Gastroesophageal sphincter (tissue), 4 donors: ENCODE data around the gene MSLN. TPM values are rescaled to one million over a fixed set of nuclear protein-coding genes. Genes with fewer than 3 reads are reported as not detected.

ENCODE experiments used
- ATAC-seq: fragments of 150-250 bp; one replicate; pipeline ENCODE4 v1.9.1; 2016; ENCODE audit warnings: mild to moderate bottlenecking, moderate library complexity
- H3K27ac ChIP-seq, 4 donors: fragments of 200-600 bp; sonication (generic) in 3 of 4; 1 replicate in 3 of 4; 2 replicates in 1 of 4; pipeline ENCODE4 v1.5.1; 2016 to 2019
- H3K27me3 ChIP-seq: fragments of 200-600 bp; sonication (generic); one replicate; pipeline ENCODE4 v1.5.1; 2019
- H3K36me3 ChIP-seq, 2 donors: fragments of 200-600 bp; sonication (generic); one replicate each; pipeline ENCODE4 v1.5.1; 2019; ENCODE audit warnings: control low read depth in 1 of 2
- H3K4me1 ChIP-seq, 3 donors: fragments of 200-600 bp; sonication (generic); 1 replicate in 2 of 3; 2 replicates in 1 of 3; pipeline ENCODE4 v1.5.1; 2016 to 2019; ENCODE audit warnings: control low read depth in 2 of 3
- H3K4me3 ChIP-seq, 2 donors: fragments of 200-600 bp; sonication (generic); one replicate each; pipeline ENCODE4 v1.5.1; 2019; ENCODE audit warnings: mild to moderate bottlenecking in 1 of 2, moderate library complexity in 1 of 2
- H3K9me3 ChIP-seq, 3 donors: fragments of 200-600 bp; sonication (generic); one replicate each; pipeline ENCODE4 v1.5.1; 2017 to 2019; ENCODE audit warnings: control low read depth in 2 of 3
- EP300 ChIP-seq: sonication (generic); formaldehyde crosslinking; IDR thresholded peaks from one replicate; pipeline ENCODE4 v1.6.1; 2017; ENCODE audit warnings: antibody characterized with exemption, mild to moderate bottlenecking
- POLR2A ChIP-seq, 2 donors: fragments of 450-650 bp; IDR thresholded peaks; one replicate each; pipeline ENCODE4 v1.6.1; 2017; ENCODE audit warnings: antibody characterized with exemption in 2 of 2, mild to moderate bottlenecking in 2 of 2, moderate library complexity in 1 of 2
- POLR2AphosphoS5 ChIP-seq: sonication (generic); formaldehyde crosslinking; IDR thresholded peaks from one replicate; pipeline ENCODE4 v1.6.1; 2017; ENCODE audit warnings: antibody characterized with exemption
- WGBS, 2 donors: methylation state at CpG; one replicate each; pipeline ENCODE4 v1.1.5; 2018; ENCODE audit warnings: low coverage in 1 of 2; 5-methylcytosine and 5-hydroxymethylcytosine counted together
- total RNA-seq, 4 donors: library from RNA; depleted of rRNA; stranded (reverse); fragments of >200 nt; gene quantifications; one replicate each; pipeline ENCODE4 v1.1.0, GENCODE V29; 2016
- TF ChIP-seq, protein P1 (sequence below), 4 experiments: fragments of 200-600 bp in 2 of 4; fragments of 450-650 bp in 2 of 4; sonication (generic) in 1 of 4; IDR thresholded peaks; one replicate each; pipeline ENCODE4 v1.5.1; 2017 to 2019; ENCODE audit warnings: antibody characterized with exemption in 4 of 4, mild to moderate bottlenecking in 2 of 4, moderate library complexity in 2 of 4

The MSLN gene
- total RNA-seq, 4 donors from 2014 or later: 0.73 to 7.2 TPM; not detected in 2

DNA sequence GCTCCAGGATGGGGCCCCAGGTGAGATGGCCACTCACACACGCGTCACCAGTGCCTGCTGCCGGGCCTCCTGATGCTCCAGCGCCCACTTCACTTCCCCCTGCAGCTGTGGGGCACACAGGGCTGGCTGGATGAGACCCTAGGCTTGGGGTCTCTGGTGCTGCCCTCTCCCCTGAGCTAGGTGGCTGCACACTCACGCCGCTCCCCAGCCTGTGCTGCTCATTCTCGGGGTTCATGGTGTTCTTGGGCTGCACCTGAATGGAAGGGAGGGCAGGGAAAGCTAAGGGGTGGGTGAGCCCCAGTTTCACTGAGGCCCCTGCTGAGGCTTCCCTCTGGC, 35.5 kb upstream of the MSLN start:
- peaks cover 0 to 58% (median 31%) of the 10 kb centered on the region in 3 donors for H3K4me1 ChIP-seq
- peaks cover 55% of the 10 kb centered on the region for H3K27me3 ChIP-seq
- peaks cover 0 to 15% of the 10 kb centered on the region in 2 donors for H3K36me3 ChIP-seq
- ATAC-seq: no peak
- no peak for TF ChIP-seq POLR2AphosphoS5
- TF ChIP-seq POLR2A (IDR thresholded peaks at IDR 0.05): no peak
- no peak for TF ChIP-seq EP300
- TF ChIP-seq, protein P1, sequence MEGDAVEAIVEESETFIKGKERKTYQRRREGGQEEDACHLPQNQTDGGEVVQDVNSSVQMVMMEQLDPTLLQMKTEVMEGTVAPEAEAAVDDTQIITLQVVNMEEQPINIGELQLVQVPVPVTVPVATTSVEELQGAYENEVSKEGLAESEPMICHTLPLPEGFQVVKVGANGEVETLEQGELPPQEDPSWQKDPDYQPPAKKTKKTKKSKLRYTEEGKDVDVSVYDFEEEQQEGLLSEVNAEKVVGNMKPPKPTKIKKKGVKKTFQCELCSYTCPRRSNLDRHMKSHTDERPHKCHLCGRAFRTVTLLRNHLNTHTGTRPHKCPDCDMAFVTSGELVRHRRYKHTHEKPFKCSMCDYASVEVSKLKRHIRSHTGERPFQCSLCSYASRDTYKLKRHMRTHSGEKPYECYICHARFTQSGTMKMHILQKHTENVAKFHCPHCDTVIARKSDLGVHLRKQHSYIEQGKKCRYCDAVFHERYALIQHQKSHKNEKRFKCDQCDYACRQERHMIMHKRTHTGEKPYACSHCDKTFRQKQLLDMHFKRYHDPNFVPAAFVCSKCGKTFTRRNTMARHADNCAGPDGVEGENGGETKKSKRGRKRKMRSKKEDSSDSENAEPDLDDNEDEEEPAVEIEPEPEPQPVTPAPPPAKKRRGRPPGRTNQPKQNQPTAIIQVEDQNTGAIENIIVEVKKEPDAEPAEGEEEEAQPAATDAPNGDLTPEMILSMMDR (IDR thresholded peaks at IDR 0.05): no peak
- no peak overlapping the region for H3K27ac ChIP-seq
- 73% methylated on average over 4 of the region's 7 CpGs; no CpG with 5 or more reads in 1 of the 2 donors for WGBS, 2 donors
- H3K9me3 ChIP-seq: no peaks in the 10 kb centered on the region
- no peak overlapping the region for H3K4me3 ChIP-seq

DNA sequence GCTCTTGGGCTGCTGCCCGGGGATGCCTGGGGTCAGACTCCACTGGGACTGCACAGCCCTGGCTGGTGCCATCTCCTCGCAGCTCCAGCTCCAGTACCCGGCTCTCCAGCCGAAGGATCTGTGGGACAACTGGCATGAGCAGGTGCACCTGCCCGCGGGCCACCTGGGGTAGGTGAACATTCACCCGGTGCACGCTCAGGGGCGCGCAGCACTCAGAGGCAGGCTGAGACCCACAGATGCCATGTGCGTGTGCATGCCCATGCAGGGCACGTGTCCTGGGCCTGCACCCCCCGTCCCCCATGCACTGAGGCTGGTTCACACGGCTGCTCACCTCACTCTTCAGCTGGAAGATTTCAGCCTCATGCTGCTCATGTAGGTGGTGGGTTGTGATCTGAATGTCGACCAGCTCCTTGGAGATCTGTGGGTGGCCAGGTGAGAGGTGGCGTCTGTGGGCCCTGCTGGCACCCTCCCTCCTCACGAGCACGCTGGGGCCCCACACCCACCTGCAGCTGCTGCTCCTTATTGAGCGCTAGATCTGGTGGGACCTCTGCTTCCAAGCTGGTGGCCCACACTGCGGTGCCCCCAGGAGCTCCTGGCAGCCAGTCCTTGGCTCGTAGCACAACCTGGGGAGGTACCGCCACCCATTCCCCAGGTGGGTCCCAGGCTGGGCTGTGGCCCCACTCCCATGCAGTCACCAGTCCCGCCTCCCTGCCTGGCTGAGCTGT, 34.9 kb upstream of the MSLN start:
- H3K9me3 ChIP-seq: no peaks in the 10 kb centered on the region
- H3K27ac ChIP-seq: no peak overlapping the region
- H3K27me3 ChIP-seq: peaks cover 55% of the 10 kb centered on the region
- no peak for ATAC-seq
- WGBS, 2 donors: 49% methylated on average over 4 of the region's 23 CpGs; no CpG with 5 or more reads in 1 of the 2 donors
- TF ChIP-seq, protein P1 (IDR thresholded peaks at IDR 0.05): no peak
- no peak for TF ChIP-seq POLR2AphosphoS5
- TF ChIP-seq POLR2A (IDR thresholded peaks at IDR 0.05): no peak
- TF ChIP-seq EP300: no peak
- peaks cover 0 to 21% of the 10 kb centered on the region in 2 donors for H3K36me3 ChIP-seq
- peaks cover 0 to 52% (median 27%) of the 10 kb centered on the region in 3 donors for H3K4me1 ChIP-seq
- H3K4me3 ChIP-seq: no peak overlapping the region

DNA sequence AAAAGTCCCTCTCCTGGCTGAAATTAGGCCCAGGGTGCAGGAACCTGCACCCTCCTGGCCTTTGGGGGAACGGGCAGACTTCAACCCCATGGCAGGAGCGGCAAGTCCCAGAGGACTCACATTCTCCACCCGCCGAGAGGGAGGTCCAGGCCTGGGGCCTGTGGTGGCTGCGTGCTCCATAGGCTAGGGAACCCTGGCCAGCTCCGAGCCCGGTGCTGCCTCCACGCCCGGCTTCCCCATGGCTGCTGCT, 34.4 kb upstream of the MSLN start:
- no CpG with 5 or more reads among the region's 9 CpGs for WGBS, 2 donors
- H3K4me1 ChIP-seq: peaks cover 0 to 50% (median 27%) of the 10 kb centered on the region in 3 donors
- H3K4me3 ChIP-seq: no peak overlapping the region
- TF ChIP-seq, protein P1 (IDR thresholded peaks at IDR 0.05): no peak
- TF ChIP-seq POLR2AphosphoS5 (no peak), EP300 (no peak), POLR2A (IDR thresholded peaks at IDR 0.05) (no peak)
- no peak for ATAC-seq
- H3K27ac ChIP-seq: no peak overlapping the region
- peaks cover 0 to 26% of the 10 kb centered on the region in 2 donors for H3K36me3 ChIP-seq
- no peaks in the 10 kb centered on the region for H3K9me3 ChIP-seq
- H3K27me3 ChIP-seq: peaks cover 55% of the 10 kb centered on the region

DNA sequence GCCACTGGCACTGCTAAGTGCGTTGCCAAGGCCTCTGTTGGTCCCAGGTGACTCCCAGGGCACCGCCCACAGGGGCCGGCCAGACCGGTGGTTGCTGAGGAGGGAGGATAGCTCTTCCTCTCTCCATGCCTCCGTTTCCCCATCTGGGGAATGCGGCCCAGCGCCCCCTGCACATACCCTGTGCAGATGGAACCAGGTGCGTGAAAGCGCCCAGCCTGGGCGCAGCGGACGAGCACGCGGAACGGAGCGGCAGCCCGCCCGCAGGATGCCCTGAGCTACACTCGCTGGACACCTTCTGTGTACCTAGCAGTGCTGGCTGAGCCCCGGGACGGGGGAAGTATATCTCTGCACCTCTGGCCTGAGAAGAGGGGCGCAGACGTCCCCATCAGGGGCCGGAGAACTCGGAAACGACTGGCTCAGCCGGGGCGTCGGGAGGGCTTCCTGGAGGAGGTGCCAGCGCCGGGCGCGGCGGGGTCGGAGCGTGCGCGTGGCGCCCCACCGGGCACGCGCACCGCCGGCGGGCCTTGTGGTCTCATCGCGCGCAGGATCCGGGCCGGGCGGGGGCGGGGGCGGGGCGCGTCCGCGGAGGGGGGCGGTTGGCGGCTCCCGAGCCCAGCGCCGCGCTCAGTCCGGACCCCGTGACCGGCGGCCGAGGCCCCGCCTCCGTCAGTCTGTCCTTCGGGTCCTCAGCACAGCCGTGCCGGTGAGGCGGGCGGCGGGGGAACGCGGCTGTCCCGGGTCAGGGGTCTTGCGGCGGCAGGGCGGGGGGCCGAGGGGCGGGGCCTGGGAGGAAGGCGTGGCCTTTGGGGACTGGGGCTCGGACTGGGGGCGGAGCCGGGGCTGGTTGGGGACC, 33.9 kb upstream of the MSLN start, which contains the start of the genes CCDC78 and HAGHL:
Gene CCDC78, minus strand, starts transcription at position 6 of the 853 bp plus-strand sequence. CDS start 76 bp downstream, outside the sequence.
Gene HAGHL, plus strand, starts transcription at position 669 of the 853 bp plus-strand sequence. CDS start 404 bp downstream, outside the sequence.
- Histone ChIP-seq H3K4me3 (peak within 1 kb of the TSS; percentile 6 to 56), H3K9me3 (no peaks in the 10 kb centered on the region), H3K36me3 (peaks cover 0 to 32% of the 10 kb centered on the region in 2 donors), H3K4me1 (peaks cover 0 to 45% (median 24%) of the 10 kb centered on the region in 3 donors), H3K27me3 (peaks cover 55% of the 10 kb centered on the region), H3K27ac (peak within 1 kb of the TSS in 2 of 4 donors; percentile 3 to 51)
- peak; percentile 41 for ATAC-seq
- TF ChIP-seq, protein P1 (IDR thresholded peaks at IDR 0.05): no peak
- no peak for TF ChIP-seq EP300
- no peak for TF ChIP-seq POLR2AphosphoS5
- TF ChIP-seq POLR2A (IDR thresholded peaks at IDR 0.05): no peak
- no CpG with 5 or more reads among the region's 88 CpGs for WGBS, 2 donors
